HCT116 (cell line): ENCODE measurements around the gene KCNC3. TPM values are rescaled to one million over a fixed set of nuclear protein-coding genes. Genes with fewer than 3 reads are reported as not detected.

Source experiments
- ATAC-seq: fragments of 200-7000 bp; cut with Tn5 transposase; 2 replicates; pipeline ENCODE4 v1.9.1; 2020; ENCODE audit warnings: mild to moderate bottlenecking, moderate library complexity
- BruUV-seq: library from RNA; stranded (reverse); fragments of 400-500 nt; replicated peaks from 2 replicates; lab custom pipeline; 2021; lab: Mats Ljungman, UMichigan
- CTCF ChIA-PET: fragments of 300-600 bp; sonication (Branson Sonifier 250); formaldehyde crosslinking; loops from one replicate; lab custom pipeline; 2021; ENCODE audit warnings: antibody characterized with exemption; lab: Charles Lee
- POLR2A ChIA-PET: fragments of 300-600, 350-600 bp; sonication (Branson Sonifier 250); formaldehyde crosslinking; loops from one replicate; lab custom pipeline; 2021; ENCODE audit warnings: antibody characterized with exemption; lab: Charles Lee
- RAD21 ChIA-PET, 2 experiments: fragments of 300-600 bp; sonication (Branson Sonifier 250); formaldehyde crosslinking; loops; one replicate each; lab custom pipeline; 2023; ENCODE audit warnings: low total read pairs in 2 of 2; ENCODE audit not compliant: uncharacterized antibody in 2 of 2, unreplicated experiment in 2 of 2, low non-redundant PET in 1 of 2; lab: Charles Lee
- DNase-seq: peaks from one replicate; pipeline ENCODE4 v3.0.0-alpha.2; 2010; ENCODE audit warnings: low read depth, low spot score
- H2AFZ ChIP-seq: fragments of 200-600 bp; shearing (Covaris generic), sonication (generic); 2 replicates; pipeline ENCODE4 v1.6.1; 2017; ENCODE audit warnings: low read depth, mixed run types, mixed read lengths, antibody characterized with exemption, low read length; ENCODE audit not compliant: poor library complexity, severe bottlenecking
- H3K27ac ChIP-seq: 2 replicates; pipeline ENCODE4 v1.5.1; 2012; ENCODE audit warnings: low read depth, low read length
- H3K27me3 ChIP-seq: fragments of 200-600 bp; sonication (generic); 2 replicates; pipeline ENCODE4 v1.6.1; 2016; ENCODE audit warnings: mixed run types, low read length, mixed read lengths; ENCODE audit not compliant: insufficient read depth
- H3K36me3 ChIP-seq, 2 experiments: fragments of 200-500 bp in 1 of 2; fragments of 200-600 bp in 1 of 2; sonication (Bioruptor generic) in 1 of 2; sonication (generic) in 1 of 2; 2 replicates each; pipeline versions ENCODE4 v1.5.1 to v1.6.1; 2014 to 2016; ENCODE audit warnings: low read length in 2 of 2, inconsistent platforms in 1 of 2, mixed read lengths in 1 of 2, mixed run types in 1 of 2; ENCODE audit not compliant: insufficient read depth in 2 of 2, control insufficient read depth in 1 of 2
- H3K4me1 ChIP-seq, 2 experiments: fragments of 200-600 bp in 1 of 2; sonication (generic) in 1 of 2; 2 replicates each; pipeline versions ENCODE4 v1.5.1 to v1.6.1; 2012 to 2017; ENCODE audit warnings: low read length in 2 of 2, inconsistent platforms in 1 of 2, mild to moderate bottlenecking in 1 of 2, mixed read lengths in 1 of 2, mixed run types in 1 of 2, moderate library complexity in 1 of 2; ENCODE audit not compliant: insufficient read depth in 2 of 2, control insufficient read depth in 1 of 2
- H3K4me2 ChIP-seq: fragments of 200-600 bp; sonication (generic); 2 replicates; pipeline ENCODE4 v1.6.1; 2017; ENCODE audit warnings: mixed run types, low read length, mixed read lengths
- H3K4me3 ChIP-seq, 2 experiments: fragments of 200-600 bp in 1 of 2; sonication (generic) in 1 of 2; replicated peaks in 1 of 2; 2 replicates each; pipeline ENCODE4 v1.5.1; 2011 to 2016; ENCODE audit warnings: low read length in 2 of 2, control low read depth in 1 of 2, low read depth in 1 of 2, mild to moderate bottlenecking in 1 of 2, mixed read lengths in 1 of 2, mixed run types in 1 of 2
- H3K79me2 ChIP-seq: fragments of 200-600 bp; sonication (generic); 2 replicates; pipeline ENCODE4 v1.6.1; 2017; ENCODE audit warnings: mild to moderate bottlenecking, mixed run types, low read length, moderate library complexity, mixed read lengths; ENCODE audit not compliant: insufficient read depth
- H3K9ac ChIP-seq: fragments of 200-600 bp; sonication (generic); 2 replicates; pipeline ENCODE4 v1.6.1; 2016; ENCODE audit warnings: low read length, mixed read lengths
- H3K9me2 ChIP-seq: fragments of 200-600 bp; sonication (generic), shearing (Covaris generic); 2 replicates; pipeline ENCODE4 v1.6.1; 2017; ENCODE audit warnings: mixed run types, mild to moderate bottlenecking, moderate library complexity; ENCODE audit not compliant: insufficient read depth
- H3K9me3 ChIP-seq, 2 experiments: fragments of 200-500 bp in 1 of 2; fragments of 200-600 bp in 1 of 2; sonication (Bioruptor generic) in 1 of 2; sonication (generic) in 1 of 2; 2 replicates each; pipeline ENCODE4 v1.6.1; 2014 to 2017; ENCODE audit warnings: low read length in 2 of 2, mixed read lengths in 2 of 2, inconsistent platforms in 1 of 2, low read depth in 1 of 2, mild to moderate bottlenecking in 1 of 2, mixed run types in 1 of 2, moderate library complexity in 1 of 2; ENCODE audit not compliant: control insufficient read depth in 1 of 2, insufficient read depth in 1 of 2
- H4K20me1 ChIP-seq: fragments of 200-600 bp; sonication (generic), shearing (Covaris generic); 2 replicates; pipeline ENCODE4 v1.6.1; 2017; ENCODE audit warnings: mixed run types, mild to moderate bottlenecking, moderate library complexity; ENCODE audit not compliant: insufficient read depth
- ATF3 ChIP-seq: IDR thresholded peaks from 2 replicates; pipeline ENCODE4 v1.6.1; 2012
- CEBPB ChIP-seq: IDR thresholded peaks from 2 replicates; pipeline ENCODE4 v1.6.1; 2012; ENCODE audit warnings: low read depth
- EZH2phosphoT487 ChIP-seq: fragments of 200-600 bp; IDR thresholded peaks from 2 replicates; pipeline ENCODE4 v1.6.1; 2018; ENCODE audit warnings: antibody characterized with exemption, borderline replicate concordance
- POLR2AphosphoS5 ChIP-seq: IDR thresholded peaks from 2 replicates; pipeline ENCODE4 v1.6.1; 2011; ENCODE audit warnings: mild to moderate bottlenecking, low read depth, low read length, moderate library complexity
- SIN3A ChIP-seq: IDR thresholded peaks from 2 replicates; pipeline ENCODE4 v1.6.1; 2012; ENCODE audit warnings: low read depth
- SRF ChIP-seq: IDR thresholded peaks from 2 replicates; pipeline ENCODE4 v1.6.1; 2012; ENCODE audit warnings: low read depth
- TCF7L2 ChIP-seq: IDR thresholded peaks from 2 replicates; pipeline ENCODE4 v1.7.0; 2011; ENCODE audit warnings: borderline replicate concordance, inconsistent platforms; ENCODE audit not compliant: insufficient read depth, insufficient read length; ENCODE audit errors: extremely low read depth
- ZBTB33 ChIP-seq: IDR thresholded peaks from 2 replicates; pipeline ENCODE4 v1.6.1; 2011; ENCODE audit warnings: mild to moderate bottlenecking, low read length, moderate library complexity; ENCODE audit not compliant: insufficient replicate concordance; ENCODE audit errors: extremely low read depth
- intact Hi-C: fragments of 100-400 bp; cut with micrococcal nuclease; formaldehyde crosslinking; loops from 2 replicates; pipeline ENCODE4 v1.10.0; 2022
- total RNA-seq: library from RNA; stranded (reverse); gene quantifications from one replicate; pipeline ENCODE4 v1.2.1, GENCODE V29; 2021; ENCODE audit not compliant: unreplicated experiment
- TF ChIP-seq, protein P1 (sequence below): IDR thresholded peaks from 2 replicates; pipeline ENCODE4 v1.6.1; 2012; ENCODE audit warnings: low read depth

KCNC3 gene
- total RNA-seq, 1 experiment from 2014 or later, result 6.9 TPM

DNA sequence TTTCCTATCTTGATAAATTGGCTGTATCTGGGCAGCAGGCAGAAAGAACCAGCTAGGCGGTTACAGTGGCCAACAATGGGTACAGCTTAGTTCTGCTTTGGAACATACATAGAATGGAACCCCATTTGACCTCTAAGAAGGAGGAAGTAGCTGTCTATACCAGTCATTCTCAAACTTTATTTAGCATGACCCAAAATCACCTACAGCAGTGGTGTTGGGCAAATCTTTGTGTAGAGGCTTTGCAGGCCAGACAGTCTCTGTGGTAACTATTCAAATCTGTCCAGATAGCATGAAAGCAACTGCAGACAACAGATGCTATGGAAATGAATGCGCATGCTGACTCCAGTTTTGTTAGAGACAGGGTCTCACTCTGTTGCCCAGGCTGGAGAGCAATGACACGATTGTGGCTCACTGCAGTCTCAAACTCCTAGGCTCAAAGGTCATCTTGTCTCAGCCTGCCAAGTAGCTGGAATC, 12.0 kb upstream of the KCNC3 start:
- POLR2A ChIA-PET, result interaction anchor here (1.1 kb wide), 1 partner anchor 12 kb away, joined by 3 read pairs; the partner anchor contains the start of gene KCNC3
- no peak overlapping the region for H3K9ac ChIP-seq
- no peak overlapping the region for H3K27ac ChIP-seq
- H3K9me2 ChIP-seq, result no peaks in the 10 kb centered on the region
- no peaks in the 10 kb centered on the region for H3K79me2 ChIP-seq
- ATAC-seq (no peak), DNase-seq (no peak)
- H3K4me2 ChIP-seq, result no peak overlapping the region
- CTCF ChIA-PET, result no interaction called here
- no TSS peak for BruUV-seq
- intact Hi-C loops, result no loop called here
- H3K27me3 ChIP-seq, result no peaks in the 10 kb centered on the region
- H2AFZ ChIP-seq, result no peak overlapping the region
- no peaks in the 10 kb centered on the region for H3K36me3 ChIP-seq
- TF ChIP-seq POLR2AphosphoS5 (no peak), SIN3A (no peak), SRF (no peak), TCF7L2 (no peak), ATF3 (no peak), ZBTB33 (no peak), EZH2phosphoT487 (no peak), CEBPB (no peak)
- TF ChIP-seq, protein P1, sequence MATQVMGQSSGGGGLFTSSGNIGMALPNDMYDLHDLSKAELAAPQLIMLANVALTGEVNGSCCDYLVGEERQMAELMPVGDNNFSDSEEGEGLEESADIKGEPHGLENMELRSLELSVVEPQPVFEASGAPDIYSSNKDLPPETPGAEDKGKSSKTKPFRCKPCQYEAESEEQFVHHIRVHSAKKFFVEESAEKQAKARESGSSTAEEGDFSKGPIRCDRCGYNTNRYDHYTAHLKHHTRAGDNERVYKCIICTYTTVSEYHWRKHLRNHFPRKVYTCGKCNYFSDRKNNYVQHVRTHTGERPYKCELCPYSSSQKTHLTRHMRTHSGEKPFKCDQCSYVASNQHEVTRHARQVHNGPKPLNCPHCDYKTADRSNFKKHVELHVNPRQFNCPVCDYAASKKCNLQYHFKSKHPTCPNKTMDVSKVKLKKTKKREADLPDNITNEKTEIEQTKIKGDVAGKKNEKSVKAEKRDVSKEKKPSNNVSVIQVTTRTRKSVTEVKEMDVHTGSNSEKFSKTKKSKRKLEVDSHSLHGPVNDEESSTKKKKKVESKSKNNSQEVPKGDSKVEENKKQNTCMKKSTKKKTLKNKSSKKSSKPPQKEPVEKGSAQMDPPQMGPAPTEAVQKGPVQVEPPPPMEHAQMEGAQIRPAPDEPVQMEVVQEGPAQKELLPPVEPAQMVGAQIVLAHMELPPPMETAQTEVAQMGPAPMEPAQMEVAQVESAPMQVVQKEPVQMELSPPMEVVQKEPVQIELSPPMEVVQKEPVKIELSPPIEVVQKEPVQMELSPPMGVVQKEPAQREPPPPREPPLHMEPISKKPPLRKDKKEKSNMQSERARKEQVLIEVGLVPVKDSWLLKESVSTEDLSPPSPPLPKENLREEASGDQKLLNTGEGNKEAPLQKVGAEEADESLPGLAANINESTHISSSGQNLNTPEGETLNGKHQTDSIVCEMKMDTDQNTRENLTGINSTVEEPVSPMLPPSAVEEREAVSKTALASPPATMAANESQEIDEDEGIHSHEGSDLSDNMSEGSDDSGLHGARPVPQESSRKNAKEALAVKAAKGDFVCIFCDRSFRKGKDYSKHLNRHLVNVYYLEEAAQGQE, result no peak
- H3K9me3 ChIP-seq, result no peaks in the 10 kb centered on the region
- H4K20me1 ChIP-seq, result no peaks in the 10 kb centered on the region
- no peak overlapping the region for H3K4me3 ChIP-seq
- RAD21 ChIA-PET, result no interaction called here
- H3K4me1 ChIP-seq, result no peaks in the 10 kb centered on the region
